Sigmoid colon (tissue), 4 donors: ENCODE results near the gene SOWAHA.

Source experiments
- POLR2AphosphoS5 ChIP-seq, 4 donors: sonication (generic); formaldehyde crosslinking; IDR thresholded peaks; one replicate each; pipeline ENCODE4 v1.6.1; 2017; ENCODE audit warnings: antibody characterized with exemption in 4 of 4
- TF ChIP-seq, protein P1 (sequence below), 4 experiments: fragments of 450-650 bp in 3 of 4; fragments of 200-600 bp in 1 of 4; IDR thresholded peaks; one replicate each; pipeline ENCODE4 v1.5.1; 2016 to 2019; ENCODE audit warnings: antibody characterized with exemption in 4 of 4, mild to moderate bottlenecking in 3 of 4, moderate library complexity in 2 of 4

DNA sequence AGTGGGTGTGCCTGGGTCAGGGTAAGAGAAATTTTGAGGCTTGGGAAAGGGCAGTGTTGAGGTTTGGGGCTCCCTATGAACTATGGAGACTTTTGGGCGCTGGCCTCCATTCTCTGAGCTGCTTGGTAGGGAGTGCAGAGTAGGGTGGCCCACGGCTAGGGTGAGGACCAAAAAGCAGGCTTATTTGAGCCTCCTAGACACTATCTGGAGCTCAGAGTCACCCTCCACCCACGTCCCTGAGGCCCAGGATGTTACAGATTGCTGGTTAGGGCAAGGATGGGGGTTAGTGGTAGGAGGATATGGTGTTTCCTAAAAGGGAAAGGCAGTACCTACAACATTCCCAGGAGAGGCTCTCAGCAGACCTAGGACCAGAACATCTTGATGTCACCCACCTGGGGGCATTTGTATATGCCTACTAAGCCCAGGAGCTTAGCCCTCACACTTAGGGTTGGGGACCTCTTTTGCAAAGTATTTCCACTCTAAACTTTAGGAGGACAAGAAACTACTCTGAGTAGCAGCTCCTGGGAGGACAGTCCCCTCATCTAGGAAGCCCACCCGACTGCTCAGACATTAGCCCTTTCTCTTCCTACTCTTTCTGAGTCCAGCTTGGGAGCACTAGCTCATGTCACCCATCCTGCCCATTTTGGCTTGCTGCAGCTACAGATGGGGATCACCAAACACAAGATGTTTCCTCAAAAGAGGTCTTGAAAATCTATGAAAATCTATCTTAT is 15.0 kb downstream of the SOWAHA start:
- TF ChIP-seq, protein P1, sequence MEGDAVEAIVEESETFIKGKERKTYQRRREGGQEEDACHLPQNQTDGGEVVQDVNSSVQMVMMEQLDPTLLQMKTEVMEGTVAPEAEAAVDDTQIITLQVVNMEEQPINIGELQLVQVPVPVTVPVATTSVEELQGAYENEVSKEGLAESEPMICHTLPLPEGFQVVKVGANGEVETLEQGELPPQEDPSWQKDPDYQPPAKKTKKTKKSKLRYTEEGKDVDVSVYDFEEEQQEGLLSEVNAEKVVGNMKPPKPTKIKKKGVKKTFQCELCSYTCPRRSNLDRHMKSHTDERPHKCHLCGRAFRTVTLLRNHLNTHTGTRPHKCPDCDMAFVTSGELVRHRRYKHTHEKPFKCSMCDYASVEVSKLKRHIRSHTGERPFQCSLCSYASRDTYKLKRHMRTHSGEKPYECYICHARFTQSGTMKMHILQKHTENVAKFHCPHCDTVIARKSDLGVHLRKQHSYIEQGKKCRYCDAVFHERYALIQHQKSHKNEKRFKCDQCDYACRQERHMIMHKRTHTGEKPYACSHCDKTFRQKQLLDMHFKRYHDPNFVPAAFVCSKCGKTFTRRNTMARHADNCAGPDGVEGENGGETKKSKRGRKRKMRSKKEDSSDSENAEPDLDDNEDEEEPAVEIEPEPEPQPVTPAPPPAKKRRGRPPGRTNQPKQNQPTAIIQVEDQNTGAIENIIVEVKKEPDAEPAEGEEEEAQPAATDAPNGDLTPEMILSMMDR (IDR thresholded peaks at IDR 0.05): no peak
- TF ChIP-seq POLR2AphosphoS5 (IDR thresholded peaks at IDR 0.05): no peak
